ENCODE data around the gene DNAJC2.
"Not testable (repeated sequence)": the region's sequence is repeated elsewhere in the genome, so short reads cannot be mapped to it uniquely, and the experiment has no call there.

Gene DNAJC2

DNA sequence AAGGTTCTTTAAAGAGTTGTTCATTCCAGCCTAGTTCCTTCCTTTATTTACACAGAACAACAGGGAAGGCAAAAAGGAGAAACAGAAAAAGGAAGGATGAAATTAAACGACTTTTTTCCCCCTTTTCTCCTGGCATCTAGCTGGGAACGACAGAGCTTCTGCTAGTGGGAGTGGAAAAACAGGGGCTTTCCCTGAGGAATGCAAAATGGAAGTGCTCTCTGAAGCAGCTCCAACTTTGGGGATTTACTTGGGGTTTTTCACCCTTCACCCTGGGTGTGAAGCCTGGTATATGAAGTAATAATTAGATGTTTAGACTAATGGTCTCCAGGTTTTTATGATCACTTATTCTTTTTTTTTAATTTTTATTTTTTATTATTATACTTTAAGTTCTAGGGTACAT is 43.1 kb downstream of the DNAJC2 start:
- no peak overlapping the region for H3K4me3 ChIP-seq (ENCODE audit: low read depth, low read length)
- DNase-seq = no peak
- H3K4me1 ChIP-seq = no peaks in the 10 kb centered on the region
- TF ChIP-seq, protein P1, sequence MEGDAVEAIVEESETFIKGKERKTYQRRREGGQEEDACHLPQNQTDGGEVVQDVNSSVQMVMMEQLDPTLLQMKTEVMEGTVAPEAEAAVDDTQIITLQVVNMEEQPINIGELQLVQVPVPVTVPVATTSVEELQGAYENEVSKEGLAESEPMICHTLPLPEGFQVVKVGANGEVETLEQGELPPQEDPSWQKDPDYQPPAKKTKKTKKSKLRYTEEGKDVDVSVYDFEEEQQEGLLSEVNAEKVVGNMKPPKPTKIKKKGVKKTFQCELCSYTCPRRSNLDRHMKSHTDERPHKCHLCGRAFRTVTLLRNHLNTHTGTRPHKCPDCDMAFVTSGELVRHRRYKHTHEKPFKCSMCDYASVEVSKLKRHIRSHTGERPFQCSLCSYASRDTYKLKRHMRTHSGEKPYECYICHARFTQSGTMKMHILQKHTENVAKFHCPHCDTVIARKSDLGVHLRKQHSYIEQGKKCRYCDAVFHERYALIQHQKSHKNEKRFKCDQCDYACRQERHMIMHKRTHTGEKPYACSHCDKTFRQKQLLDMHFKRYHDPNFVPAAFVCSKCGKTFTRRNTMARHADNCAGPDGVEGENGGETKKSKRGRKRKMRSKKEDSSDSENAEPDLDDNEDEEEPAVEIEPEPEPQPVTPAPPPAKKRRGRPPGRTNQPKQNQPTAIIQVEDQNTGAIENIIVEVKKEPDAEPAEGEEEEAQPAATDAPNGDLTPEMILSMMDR (IDR thresholded peaks at IDR 0.05; ENCODE audit: low read depth, low read length) = no peak
- peaks cover 78% of the 10 kb centered on the region for H3K36me3 ChIP-seq
- H3K9me3 ChIP-seq = no peaks in the 10 kb centered on the region
- H3K27me3 ChIP-seq = no peaks in the 10 kb centered on the region

DNA sequence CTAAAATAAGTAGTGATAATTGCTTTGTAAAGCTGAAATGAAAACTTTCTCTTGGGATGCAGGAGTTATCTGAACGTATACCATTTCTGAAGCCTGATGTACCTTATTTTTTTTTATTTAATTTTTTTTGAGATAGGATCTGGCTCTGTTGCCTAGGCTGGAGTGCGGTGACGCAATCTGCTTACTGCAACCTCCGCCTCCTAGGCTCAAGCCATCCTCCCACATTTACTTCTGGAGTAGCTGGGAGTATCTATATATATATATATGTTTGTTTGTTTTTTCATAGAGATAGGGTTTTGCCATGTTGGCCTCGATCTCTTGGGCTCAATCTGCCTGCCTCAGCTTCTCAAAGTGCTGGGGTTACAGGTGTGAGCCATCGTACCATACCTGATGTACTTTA is 44.9 kb downstream of the DNAJC2 start:
- H3K4me1 ChIP-seq = no peaks in the 10 kb centered on the region
- no peaks in the 10 kb centered on the region for H3K9me3 ChIP-seq
- peaks cover 60% of the 10 kb centered on the region for H3K36me3 ChIP-seq
- H3K4me3 ChIP-seq (ENCODE audit: low read depth, low read length) = no peak overlapping the region
- TF ChIP-seq, protein P1 (IDR thresholded peaks at IDR 0.05; ENCODE audit: low read depth, low read length) = no peak
- DNase-seq = peak; percentile 22
- H3K27me3 ChIP-seq = no peaks in the 10 kb centered on the region

GRCh38 chr7:103297837-103298179 is 46.8 kb downstream of the DNAJC2 start:
- DNase-seq = no peak
- Histone ChIP-seq H3K4me1 (no peaks in the 10 kb centered on the region), H3K27me3 (no peaks in the 10 kb centered on the region), H3K4me3 (ENCODE audit: low read depth, low read length) (peak overlapping the region; percentile 96), H3K36me3 (peaks cover 41% of the 10 kb centered on the region), H3K9me3 (no peaks in the 10 kb centered on the region)
- TF ChIP-seq, protein P1 (IDR thresholded peaks at IDR 0.05; ENCODE audit: low read depth, low read length) = no peak

DNA sequence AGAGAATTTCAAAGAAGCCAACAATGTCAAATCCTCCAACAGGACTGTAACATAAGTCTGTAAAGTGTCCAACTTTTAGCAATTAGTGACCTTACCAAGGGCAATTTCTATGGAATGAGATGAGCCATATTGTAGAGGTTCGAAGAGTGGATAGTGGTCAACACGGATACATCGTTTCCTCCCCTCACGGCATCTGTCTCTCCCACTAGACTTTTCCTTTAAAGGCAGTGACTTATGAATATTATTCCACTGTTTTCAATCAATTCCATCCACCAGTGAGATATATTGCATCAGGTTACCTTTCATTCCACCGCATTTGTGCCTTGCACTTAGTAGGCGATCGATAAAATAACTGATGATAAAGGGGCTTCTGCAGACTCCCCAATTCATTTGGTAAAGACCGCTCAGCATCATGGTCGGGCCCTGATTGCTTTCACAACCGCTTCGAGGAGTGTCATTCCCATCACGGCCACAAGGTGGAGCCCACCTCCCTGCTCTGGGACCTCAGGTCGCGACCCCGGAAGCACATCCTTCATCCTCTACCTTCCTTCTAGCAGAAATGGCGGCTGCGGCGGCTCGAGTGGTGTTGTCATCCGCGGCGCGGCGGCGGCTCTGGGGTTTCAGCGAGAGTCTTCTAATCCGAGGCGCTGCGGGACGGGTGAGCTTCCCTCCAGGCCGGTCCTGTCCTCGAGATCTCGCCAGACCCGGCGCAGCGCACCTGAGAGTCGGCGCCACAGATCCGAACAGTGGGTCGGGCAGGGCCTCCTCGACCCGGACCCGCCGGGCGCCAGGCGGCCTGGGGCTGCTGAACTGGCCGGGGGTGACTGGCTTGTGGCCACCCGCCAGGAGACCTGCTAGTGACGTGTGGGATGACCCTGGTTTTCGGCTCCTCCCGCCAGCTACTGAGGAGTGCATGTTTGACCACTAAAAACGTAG is 47.4 kb downstream of the DNAJC2 start, which contains the start of gene PMPCB:
PMPCB (plus strand) TSS at position 535 of the 936 bp plus-strand sequence; CDS start at position 560, 25 bp downstream.
- Histone ChIP-seq H3K36me3 (peaks cover 35% of the 10 kb centered on the region), H3K9me3 (no peaks in the 10 kb centered on the region), H3K27me3 (no peaks in the 10 kb centered on the region), H3K4me1 (no peaks in the 10 kb centered on the region), H3K4me3 (ENCODE audit: low read depth, low read length) (peak within 1 kb of the TSS; percentile 96)
- peak; percentile 95 for DNase-seq
- TF ChIP-seq, protein P1 (IDR thresholded peaks at IDR 0.05; ENCODE audit: low read depth, low read length) = peak; percentile 92

- H3K36me3 ChIP-seq = peaks cover 3% of the 10 kb centered on the region; the same call in 1 of the 2 replicates
- H3K4me1 ChIP-seq = no peaks in the 10 kb centered on the region
- no peak for DNase-seq
- TF ChIP-seq, protein P1 (IDR thresholded peaks at IDR 0.05; ENCODE audit: low read depth, low read length) = no peak
- no peak overlapping the region for H3K4me3 ChIP-seq (ENCODE audit: low read depth, low read length)
- peaks cover 3% of the 10 kb centered on the region; the same call in 1 of the 2 replicates for H3K27me3 ChIP-seq
- no peaks in the 10 kb centered on the region for H3K9me3 ChIP-seq
Measured at GRCh38 chr7:103293526-103293925, 51.0 kb downstream of the DNAJC2 start.

- Histone ChIP-seq H3K4me3 (ENCODE audit: low read depth, low read length) (no peak overlapping the region), H3K9me3 (no peaks in the 10 kb centered on the region), H3K36me3 (no peaks in the 10 kb centered on the region), H3K4me1 (no peaks in the 10 kb centered on the region), H3K27me3 (peaks cover 3% of the 10 kb centered on the region; the same call in 1 of the 2 replicates)
- no peak for DNase-seq
- TF ChIP-seq, protein P1 (IDR thresholded peaks at IDR 0.05; ENCODE audit: low read depth, low read length) = no peak
Measured at GRCh38 chr7:103292122-103292521, 52.4 kb downstream of the DNAJC2 start.

DNA sequence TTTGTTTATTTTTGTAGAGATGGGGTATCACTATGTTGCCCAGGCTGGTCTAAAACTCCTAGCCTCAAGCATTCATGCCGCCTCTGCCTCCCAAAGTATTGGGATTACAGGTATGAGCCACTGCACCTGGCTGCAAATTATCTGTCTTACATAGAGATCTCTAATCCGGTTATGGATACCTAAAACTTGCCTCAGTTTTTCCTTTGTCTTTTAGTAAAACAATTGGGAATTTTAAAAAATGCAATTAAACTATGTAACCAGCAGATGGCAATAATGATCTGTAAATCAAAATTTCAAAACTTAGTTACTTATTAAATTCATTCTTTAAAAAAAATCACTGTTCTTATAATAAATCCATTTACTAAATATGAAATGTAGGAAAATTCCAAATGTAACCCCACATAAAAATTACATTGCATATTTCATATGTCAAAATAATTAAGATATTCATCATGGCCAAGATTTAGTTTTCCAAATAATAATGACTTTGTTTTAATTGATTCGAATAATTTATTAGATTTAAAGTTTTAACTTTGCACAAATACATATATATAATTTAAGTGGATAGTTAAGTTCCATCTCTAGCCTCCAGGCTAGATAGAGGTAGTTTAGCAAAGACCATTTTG is 61.7 kb downstream of the DNAJC2 start:
- H3K36me3 ChIP-seq; H3K4me1 ChIP-seq; H3K4me3 ChIP-seq (ENCODE audit: low read depth, low read length); DNase-seq; H3K27me3 ChIP-seq; H3K9me3 ChIP-seq: not testable (repeated sequence)

- H3K4me3 ChIP-seq (ENCODE audit: low read depth, low read length) = peak overlapping the region; percentile 81
- DNase-seq, H3K27me3 ChIP-seq, H3K36me3 ChIP-seq, H3K4me1 ChIP-seq, H3K9me3 ChIP-seq: not testable (repeated sequence)
Measured at GRCh38 chr7:103280803-103281155, 63.8 kb downstream of the DNAJC2 start.
